Stimulated activated CD8-positive, alpha-beta memory T cell treated with anti-CD3 and anti-CD28 coated beads, Interleukin-4, amount 100 ng/mL, for 24 hours (primary cell): ENCODE data around the gene LNX1.

Experiments
- DNase-seq: peaks from one replicate; pipeline ENCODE4 v3.0.0-alpha.2; 2020; ENCODE audit warnings: low read depth

LNX1 gene

GRCh38 chr4:53532521-53532920 lies 58.8 kb downstream of the LNX1 start:
- no peak for DNase-seq

DNA sequence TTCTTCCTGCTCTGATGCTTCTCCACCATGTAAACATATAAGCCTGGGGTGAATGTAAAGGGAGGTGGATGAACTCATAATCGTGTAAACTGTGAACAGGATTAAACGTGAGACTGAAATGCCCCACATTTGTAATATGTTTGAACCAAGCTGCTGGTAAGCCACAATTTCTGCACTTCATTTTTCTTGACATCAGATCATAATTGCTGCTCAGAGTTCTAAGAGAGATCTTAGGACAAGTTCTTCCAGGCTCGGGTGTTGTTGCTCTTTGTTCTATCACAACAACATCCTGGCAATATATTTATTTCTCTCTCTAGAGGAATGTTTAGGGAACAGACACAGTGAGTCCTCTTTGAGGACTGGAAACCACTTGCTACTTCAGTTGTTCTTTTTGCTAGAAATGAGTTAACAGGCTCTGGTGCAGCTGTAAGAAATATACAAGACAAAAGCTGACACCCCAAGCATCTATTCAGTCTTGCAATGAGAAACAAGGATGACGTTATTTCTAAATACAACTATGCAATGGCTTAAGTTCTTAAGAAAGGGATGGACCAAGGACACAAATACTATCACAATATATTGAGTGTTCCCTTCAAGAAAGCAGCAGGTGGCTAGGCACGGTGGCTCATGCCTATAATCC lies 59.6 kb downstream of the LNX1 start:
- no peak for DNase-seq

DNA sequence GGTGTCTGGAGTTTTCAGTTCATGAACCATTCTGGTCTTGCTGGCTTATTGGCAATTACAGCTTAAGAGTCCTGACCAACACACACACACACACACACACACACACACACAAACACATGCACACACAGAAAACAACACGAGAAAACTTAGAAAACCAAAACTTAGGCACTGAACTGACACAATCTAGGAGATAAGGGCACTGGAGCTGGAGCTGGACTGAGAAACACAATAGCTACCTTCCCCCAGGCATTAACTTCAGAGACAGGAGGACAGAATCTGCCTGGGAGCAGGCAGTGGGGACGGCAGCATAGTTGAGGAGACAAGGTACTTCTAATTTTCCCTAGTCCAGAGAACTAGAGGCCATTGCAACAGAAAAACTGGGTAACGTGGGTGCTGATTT lies 62.3 kb downstream of the LNX1 start:
- DNase-seq = no peak

DNA sequence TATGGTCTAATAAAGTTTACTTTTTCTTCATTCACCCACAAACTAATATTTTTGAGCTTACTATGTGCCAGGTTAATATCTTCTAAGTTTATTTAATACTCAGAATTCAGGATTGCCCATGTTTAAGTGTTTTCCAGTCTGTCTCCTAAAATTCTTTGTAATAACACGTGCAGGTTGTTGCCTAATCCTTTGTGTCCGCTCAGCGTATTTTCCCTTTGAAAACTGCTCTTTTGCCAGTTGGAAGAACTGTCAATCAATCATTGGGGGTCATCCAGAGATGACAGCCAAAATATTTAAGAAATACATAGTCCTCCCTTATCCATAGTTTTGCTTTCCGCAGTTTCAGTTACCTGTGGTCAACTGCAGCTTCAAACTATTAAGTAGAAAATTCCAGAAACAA lies 63.4 kb downstream of the LNX1 start:
- no peak for DNase-seq

DNA sequence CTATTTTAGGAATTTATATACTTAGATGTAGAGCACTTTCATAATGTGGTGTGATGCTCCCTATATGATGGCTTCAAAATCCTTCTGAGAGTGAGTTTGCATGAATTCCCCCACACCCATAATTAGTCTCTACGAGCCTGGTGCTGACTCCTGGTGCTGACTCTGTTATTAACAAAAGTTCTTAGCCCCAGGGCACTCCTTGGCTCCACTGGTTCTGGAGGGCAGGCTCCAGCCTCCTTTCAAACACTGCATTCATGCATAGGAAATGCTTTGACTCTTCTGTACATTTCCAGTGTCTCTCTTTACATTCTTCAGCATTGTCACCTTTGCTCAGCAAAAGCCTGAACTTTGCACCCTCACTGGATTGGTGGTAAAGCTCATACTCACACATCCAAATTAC lies 64.0 kb downstream of the LNX1 start:
- no peak for DNase-seq

GRCh38 chr4:53522334-53522733 lies 69.0 kb downstream of the LNX1 start:
- no peak for DNase-seq

DNA sequence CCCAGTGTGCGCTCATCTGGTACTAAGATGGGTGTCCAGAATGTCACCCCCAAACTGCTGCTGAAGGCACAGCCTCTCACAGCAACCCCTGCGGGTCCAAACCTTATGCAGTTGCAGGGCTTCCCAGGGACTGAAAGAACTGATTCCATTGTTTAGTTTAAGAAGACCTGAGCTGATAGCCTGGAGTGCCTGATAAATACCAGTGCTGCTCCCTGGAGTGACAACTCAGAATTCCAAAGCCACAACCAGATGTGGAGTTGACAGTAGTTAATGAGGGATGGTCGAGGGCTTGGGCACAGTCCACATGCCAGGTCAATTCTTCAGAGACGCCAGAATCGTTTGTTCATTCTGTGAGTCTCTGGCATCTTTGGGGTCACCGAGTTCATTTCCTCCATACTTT lies 71.2 kb downstream of the LNX1 start:
- DNase-seq = no peak

GRCh38 chr4:53518807-53519206 lies 72.5 kb downstream of the LNX1 start:
- no peak for DNase-seq

DNA sequence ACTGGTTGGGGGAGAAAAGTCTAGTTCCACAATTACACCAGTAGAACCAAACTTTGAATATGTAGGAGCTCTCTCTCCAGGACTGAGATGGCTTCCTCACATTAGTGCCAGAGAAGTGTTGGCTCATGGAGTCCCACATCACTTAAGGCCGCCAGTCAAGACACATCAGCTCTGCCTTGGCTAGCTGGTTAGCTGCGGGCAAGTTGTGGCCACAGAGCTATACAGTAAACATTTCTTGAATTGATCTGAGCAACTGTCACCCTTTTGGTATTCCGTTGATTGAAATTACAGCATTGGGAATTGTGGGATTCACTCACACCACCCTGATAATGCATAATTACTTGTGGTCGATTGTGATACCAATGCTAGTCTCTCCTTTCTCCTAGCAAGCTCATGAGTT lies 76.2 kb downstream of the LNX1 start:
- no peak for DNase-seq

- no peak for DNase-seq
Measured at GRCh38 chr4:53514509-53514908, 76.8 kb downstream of the LNX1 start.

GRCh38 chr4:53512608-53513007 lies 78.7 kb downstream of the LNX1 start:
- DNase-seq = no peak

DNA sequence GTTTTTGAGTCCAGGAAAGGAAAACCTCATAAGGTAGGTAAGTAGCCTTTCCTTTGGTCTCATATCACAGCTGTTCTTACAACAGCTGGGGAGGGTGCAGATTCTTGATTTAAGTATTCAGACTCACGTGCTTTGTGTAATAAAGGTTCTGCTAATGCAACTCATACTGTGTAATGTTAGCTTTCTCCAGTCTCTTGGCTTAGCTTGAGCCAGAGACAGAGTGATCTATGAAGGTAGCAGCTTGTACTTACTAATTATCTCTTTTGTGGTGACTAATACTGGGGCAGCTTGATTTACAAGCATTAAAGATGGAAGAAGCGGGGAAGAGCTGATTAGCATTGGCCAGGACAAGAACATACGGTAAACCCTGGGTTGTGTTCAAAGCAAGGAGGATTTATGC lies 80.3 kb downstream of the LNX1 start:
- no peak for DNase-seq

DNA sequence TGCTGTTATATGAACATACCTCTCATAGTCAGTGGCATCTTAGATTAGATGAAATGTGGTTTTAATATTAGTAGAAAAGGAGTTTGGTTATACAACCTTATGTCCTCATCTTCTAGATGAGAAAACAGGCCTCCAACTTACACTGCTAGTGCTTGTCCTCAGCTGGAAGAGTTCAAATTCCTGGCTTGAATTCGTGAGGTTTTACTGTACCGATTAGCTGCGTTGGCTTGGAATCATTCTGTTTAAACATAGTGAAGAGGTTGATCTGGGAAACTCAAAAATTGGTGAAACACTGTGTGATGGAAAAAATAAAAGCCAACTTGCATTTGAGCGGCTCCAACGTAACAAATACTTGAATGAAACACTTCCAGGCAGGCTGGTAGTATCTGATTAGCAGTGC lies 81.0 kb downstream of the LNX1 start:
- DNase-seq = no peak

- DNase-seq = no peak
Measured at GRCh38 chr4:53508446-53508845, 82.8 kb downstream of the LNX1 start.

GRCh38 chr4:53507671-53508286 lies 83.5 kb downstream of the LNX1 start:
- no peak for DNase-seq

- DNase-seq = no peak
Measured at GRCh38 chr4:53507058-53507457, 84.2 kb downstream of the LNX1 start.

DNA sequence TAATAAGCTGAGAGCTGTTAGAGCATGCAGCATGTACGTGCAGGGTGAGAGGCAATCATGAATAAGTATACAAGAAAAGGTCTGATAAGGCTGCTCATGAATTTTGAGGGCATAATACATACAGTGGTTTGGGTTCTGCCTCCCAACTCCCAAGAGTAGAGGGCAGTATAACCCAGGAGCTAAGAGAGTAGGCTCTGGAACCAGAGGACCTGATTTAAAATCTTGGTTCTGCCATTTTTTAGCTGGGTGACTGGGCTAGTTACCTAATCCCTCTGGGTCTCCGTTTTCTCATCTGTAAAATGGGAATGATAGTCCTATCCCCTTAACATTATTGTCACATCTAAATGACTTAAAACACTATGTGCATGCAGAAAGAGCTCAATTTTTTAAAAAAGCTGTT lies 85.3 kb downstream of the LNX1 start:
- no peak for DNase-seq

GRCh38 chr4:53502094-53502493 lies 89.2 kb downstream of the LNX1 start:
- DNase-seq = no peak

DNA sequence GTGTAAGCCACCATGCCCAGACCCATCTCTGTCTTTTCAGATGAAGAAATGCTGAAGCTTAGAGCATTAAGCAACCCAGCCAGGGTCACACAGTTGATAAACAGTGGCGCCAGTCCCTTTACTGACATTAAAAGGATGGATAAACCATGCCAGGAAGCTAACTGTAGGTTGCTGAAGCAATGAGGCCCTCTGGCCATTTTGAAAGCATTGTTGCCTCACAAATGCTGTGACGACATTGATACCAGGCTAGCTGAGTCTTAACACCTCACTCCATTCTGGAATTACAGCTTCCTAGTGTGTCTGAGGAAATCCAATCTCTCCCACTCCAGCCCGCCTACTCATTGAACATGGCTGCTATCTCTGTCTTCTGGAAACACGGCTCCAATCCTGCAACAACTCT lies 89.7 kb downstream of the LNX1 start:
- no peak for DNase-seq

DNA sequence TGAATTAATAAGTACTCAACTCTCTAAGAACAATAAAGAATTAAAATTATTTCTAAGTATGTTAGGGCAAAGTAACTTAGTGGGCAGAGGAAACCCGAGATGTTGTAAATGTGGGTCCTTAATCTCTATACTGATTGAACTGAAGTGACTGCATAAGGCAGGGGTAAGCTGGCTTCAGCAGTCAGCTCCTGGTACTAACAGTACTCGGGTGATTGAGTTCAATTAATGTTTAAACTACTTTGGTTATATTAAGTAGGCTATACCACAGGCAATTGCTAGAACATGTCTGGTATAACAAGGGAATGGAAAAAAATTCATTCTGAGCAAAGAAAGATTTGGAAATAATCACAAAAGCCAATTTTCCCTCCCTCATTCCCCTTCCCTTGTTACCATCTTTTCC lies 90.7 kb downstream of the LNX1 start:
- DNase-seq = no peak

DNA sequence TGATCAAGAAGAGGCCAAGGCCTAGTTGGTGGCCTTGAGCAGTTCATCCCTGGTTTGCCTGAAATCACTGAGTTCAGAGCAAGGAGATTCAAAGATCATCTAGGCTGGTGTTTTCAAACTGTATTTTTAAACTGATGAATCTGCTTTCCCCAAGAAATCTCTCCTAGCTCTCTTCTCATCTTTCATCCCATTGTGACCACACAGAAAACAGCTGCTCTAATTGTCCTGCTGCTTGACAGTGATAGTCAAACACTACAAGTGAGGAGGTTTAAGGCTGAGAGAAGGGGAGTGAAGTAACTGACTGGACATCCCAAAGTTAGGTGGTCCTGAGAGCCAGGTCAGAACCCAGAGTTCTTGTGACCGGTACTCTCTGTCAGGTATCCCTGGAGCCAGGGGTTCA lies 91.5 kb downstream of the LNX1 start:
- DNase-seq = no peak

DNA sequence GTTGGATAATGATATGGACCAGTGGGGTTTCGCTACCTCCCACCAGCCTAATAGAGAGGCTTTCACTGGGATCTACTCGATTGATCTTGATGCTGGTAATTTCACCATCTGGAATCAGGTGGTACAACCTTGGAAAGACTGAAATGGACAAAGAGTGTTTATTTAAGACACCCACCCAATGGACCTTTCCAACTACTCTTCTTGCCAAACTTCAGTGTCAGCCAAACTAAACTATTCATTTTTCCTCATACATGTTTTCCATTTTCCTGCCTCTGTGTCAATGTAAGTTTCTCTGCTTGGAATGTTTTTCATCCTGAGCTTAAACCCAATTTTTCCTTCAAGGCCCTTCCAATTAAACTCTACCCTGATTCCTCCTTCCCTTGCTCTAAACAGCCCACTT lies 92.6 kb downstream of the LNX1 start:
- no peak for DNase-seq

DNA sequence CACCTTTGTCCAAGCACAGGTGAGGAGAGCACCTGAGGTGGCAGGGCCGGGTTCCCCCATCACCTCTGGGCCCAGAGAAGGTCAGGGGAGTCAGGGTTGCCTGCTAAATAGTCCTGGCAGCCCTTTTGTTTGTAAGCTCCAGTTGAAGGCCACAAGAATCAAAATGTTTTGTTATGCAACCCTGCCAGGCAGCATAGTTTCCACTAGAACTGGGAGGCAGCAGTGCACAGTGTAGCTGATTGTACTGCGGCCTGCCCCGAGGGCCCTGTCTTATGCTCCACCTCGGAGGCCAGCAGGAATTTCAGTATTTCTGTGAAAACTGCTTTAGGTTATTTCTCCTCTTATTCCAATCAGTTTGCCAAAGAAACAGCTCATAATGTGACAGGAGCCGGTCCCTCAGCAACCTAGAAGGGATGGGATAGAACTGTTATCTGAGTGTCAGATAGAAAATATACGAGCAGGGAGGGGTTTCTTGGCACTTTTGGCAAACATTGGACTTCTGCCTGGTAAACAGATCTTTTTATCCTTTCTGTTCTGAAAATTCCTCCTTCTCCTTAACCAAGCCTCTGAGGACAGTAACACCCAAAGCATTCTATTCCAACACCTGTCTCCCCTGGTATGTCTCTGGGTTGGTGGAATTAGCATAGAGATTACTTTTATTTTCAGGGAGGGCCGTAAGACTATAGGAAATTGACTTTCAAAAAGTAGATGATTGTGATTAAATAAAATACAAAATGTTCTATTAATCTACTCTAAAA lies 93.6 kb downstream of the LNX1 start:
- DNase-seq = no peak

GRCh38 chr4:53494851-53495250 lies 96.4 kb downstream of the LNX1 start:
- no peak for DNase-seq
